Measurements from ENCODE around the gene AKAP11.

Gene AKAP11

DNA sequence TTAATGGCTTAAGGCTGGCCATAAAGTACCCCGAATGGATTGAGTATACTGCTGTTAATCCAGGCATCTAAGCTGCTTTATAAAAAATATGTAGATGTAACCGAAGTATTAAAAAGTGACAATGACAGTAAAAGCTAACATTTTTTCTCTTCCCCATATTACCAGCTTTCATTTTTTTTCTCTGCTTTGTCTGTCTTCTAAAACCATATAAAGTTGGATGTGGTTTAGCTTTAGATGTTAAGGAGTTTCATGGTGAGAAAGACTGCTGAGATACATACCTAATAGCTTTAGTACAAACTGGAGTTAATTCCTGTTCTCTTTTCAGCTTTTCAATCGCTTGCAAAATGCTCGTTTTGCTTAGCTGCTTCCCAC lies 838 bp downstream of the AKAP11 start:
- no peak for DNase-seq

DNA sequence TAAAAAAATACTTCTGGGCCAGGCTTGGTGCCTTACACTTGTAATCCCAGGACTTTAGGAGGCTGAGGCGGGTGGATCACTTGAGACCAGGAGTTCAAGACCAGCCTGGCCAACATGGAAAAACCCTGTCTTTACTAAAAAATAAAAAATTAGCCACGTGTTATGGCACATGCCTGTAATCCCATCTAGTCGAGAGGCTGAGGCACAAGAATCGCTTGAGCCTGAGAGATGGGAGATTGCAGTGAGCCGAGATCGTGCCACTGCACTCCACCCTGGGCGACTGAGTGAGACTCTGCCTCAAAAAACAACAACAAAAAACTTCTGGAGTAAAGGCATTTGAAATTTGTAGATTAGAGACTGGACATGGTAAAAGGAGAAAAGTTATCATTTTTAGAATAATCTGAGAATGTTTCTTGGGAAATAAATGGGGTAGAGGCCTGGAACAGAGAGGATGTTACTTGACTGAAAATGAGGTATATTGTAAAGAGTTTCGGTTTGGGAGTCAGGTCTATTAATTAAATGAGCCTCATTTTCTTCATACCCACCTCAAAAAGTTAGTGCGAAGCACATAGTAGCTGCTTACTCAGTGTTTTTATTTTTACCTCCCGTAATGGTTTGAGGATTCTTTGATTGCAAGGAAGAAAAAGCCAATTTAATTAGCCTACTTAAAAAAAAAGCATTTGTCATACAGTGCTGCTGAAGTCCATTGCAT lies 2.6 kb downstream of the AKAP11 start:
- no peak for DNase-seq

DNA sequence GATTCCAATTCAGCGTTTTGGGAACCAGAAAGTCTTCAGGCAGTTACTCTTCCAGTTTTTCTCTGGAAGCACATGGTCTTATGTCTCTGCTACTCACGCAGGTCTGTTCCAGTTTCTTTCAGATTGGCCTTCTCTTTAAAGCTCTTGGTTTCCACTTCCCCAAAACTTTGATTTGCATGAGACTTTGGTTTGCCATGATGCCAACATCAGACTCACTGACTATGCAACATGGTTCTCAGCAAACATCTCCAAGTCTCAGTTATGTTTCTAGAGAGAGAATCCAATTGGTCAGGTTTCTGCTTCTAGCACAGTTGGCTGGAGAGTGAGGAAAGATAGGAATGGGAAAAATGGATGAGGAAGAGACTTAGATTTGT lies 3.1 kb downstream of the AKAP11 start:
- DNase-seq, result no peak

DNA sequence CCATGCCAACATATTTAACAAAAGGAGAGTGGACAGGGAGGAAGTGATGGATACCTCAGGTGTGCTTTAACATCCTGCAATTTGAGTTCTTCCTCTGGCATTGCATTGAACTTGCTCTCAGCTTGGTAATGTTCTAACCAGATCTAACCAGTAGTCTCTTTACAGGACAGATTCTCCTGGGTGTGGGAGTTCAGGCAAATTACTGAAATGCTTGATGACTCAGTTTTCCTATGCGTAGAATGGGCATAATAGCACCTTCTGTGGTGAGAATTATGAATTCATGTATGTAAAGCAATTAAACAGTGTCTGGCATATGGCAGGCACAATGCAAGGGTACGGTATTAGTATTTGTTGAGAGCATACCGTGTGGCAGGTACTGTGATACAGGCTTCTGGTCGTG lies 3.6 kb downstream of the AKAP11 start:
- no peak for DNase-seq

DNA sequence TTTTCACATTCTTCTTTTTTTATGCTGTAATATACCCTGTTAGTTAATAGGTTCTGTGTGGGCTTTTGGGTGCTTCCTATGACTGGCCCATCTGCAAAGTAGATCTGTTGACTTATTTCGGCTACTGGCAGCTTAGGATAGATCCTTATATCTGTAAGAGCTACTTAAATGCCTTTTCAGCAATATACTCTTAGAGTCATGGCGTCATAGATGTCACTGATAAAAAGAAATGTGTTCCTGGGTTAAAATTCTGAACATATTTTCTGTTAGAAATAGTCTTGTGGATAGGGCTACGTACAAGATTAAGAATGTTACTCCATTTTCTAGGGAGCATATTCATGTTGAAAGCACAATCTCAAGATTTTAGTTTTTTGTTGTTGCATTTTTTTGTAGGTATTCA lies 4.7 kb downstream of the AKAP11 start:
- DNase-seq, result no peak

DNA sequence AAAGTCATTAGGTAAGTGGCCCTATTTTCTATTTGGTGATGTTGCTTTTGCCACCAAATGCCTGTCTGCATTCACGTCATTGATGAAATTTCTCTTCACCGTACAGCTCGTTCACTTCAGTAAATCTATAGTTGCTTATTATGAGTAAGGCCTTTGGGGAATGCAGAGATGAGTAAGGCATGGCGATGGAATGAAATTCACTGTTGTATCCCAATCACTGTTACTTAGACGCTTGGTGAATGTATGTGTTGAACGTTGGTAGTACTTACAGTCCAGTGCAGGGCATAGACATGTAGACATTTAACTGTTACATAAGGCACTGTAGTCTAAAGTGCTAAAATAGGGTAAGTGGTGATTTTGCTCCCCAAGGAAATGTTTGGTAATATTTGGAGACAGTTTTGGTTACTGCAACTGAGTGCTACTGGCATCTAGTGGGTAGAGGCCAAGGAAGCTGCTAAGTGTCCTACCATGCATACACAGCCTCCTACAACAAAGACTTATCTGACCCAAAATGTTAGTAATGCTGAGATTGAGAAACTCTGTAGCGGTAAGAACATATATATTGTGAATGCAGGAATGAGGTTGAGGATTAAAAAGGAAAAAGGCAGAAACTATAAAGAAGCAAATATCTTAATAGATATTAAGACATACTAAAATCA lies 5.8 kb downstream of the AKAP11 start:
- no peak for DNase-seq

DNA sequence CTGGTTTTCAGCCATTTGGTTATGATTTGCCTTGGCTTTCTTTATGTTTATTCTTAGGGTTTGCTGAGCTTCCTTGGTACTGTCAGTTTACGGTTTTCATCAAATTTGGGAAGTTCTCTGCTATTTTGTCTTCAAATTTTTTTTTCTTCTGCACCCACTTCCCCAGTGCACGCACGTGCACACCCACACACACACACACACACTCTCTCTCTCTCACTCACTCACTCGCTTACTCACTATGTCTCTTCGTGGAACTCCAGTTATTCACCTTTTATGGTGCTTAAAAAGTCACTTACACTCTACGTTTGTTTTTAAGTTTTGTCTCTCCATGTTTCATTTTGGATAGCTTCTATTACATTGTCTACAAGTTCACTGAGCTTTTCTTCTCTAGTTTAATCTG lies 7.1 kb downstream of the AKAP11 start:
- DNase-seq, result no peak

DNA sequence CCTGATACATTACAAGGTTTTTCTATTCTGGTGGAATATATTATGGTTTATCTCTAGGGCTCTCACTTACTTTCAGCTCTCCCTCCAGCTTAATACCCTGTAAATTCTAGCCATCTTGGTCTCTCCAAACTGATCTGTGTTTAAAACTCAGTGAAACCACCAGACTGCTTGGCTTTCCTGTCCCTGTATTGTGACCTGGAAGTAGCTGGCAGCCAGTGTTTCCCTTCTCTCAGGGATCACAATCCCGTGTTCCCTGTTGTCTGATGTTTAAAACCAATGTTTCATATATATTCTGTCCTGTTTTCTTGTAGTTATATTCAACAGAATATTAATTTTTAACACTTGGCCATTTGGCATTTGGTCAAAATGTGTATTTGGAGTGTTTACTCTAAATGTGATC lies 8.0 kb downstream of the AKAP11 start:
- DNase-seq, result no peak

DNA sequence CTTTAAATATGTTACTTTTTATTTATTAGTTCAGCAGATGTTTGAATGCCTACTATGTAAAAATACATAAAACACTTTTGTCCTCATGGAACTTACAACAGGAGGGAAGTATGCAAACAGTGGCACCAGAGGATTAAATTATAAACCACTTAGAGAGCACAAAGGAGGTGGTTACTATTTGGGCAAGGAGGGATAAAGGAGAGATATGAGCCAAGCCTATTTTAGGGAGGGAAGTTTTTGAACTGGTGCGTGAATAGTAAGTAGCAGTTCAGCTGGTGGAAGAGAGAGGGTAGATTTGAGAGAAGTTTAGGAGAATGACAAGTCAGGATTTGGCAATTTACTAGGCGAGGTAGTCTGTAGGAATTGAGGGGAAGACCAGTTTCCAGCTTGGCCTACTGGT lies 8.6 kb downstream of the AKAP11 start:
- DNase-seq, result no peak

DNA sequence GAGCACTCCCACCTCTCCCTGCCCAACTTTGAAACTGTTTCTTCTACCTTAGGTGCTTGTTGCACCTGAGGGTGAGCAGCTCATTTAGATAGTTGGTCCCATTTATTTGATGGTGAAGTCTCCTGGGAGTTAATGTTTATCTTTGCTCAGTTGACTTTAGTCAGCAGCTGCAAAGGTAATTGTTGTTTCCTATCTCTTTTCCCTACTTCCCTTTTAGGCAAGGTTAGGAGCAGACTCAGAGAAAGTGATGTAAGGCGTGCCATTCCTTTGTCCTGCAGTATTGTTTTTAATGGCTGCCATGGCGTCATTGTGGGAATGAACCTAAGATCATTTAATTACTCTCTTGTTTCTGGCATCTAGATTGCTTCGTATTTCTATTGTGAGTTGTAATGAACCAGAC lies 11.6 kb downstream of the AKAP11 start:
- DNase-seq, result no peak

DNA sequence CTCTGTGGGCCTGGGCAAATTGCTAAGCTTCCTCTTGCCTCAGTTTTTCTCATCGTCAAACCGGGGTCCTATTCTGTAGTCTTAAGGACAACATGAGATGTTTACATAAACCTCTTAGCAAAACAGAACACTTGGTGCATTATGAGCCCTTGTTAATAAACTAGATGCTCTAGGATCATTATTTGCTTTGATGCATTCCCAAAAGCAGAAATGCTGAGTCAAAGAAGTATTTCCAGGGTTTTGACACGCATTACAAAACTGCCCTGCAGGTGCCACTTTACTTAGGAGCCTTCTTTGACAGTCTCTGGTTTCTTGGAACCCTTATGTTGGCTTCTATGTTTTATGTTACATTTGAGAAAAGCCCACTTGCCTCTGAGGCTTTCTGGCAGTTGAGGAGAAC lies 12.1 kb downstream of the AKAP11 start:
- DNase-seq, result no peak

DNA sequence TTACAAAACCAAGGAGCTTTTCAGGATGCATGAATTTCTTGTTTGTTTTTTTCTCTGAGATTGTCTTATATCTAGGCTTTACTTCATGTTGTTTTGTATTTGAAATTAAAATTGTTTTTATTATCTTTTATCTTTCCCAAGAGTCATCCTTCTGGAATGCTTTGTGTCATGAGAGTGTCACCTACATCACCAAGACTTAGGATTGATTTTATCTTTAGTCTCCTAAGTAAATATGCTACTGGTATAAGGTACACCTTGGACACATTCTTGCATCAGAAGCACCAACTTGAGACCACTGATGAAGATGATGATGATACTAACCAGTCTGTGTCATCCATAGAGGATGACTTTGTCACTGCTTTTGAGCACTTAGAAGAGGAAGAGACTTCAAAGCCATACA lies 26.4 kb downstream of the AKAP11 start:
- DNase-seq, result no peak

DNA sequence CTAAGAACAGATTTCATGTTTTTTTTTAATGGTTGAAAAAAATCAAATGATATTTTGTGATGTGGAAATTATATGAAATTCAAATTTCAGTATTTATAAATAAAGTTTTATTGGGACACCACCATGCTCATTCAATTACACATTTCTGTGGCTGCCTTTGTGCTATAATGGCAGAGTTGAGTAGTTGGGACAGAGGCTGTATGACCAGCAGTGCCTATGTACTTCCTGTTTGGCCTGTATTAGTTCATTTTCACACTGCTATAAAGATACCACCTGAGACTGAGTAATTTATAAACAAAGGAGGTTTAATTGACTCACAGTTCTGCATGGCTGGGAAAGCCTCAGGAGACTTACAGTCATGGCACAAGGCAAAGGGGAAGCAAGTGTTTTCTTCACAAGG lies 33.6 kb downstream of the AKAP11 start:
- no peak for DNase-seq

DNA sequence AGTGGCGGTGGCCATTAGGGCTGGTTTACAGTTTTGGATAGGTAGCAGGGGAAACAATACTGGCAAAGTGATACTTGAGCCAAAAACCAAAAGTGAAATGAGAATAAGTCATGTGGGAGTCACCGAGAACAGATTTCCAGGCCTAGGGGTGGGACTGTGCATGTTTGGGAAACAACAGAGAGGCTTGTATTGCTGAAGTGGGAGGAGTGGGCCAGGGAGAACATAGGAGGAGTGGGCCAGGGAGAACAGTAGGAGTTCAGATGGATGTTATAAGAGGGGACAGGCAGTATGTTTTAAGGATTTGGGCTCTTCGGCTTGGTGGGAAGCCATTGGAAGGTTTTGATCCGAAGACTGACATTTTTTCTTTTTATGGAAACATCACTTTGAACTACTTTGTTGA lies 35.5 kb downstream of the AKAP11 start:
- DNase-seq, result no peak

DNA sequence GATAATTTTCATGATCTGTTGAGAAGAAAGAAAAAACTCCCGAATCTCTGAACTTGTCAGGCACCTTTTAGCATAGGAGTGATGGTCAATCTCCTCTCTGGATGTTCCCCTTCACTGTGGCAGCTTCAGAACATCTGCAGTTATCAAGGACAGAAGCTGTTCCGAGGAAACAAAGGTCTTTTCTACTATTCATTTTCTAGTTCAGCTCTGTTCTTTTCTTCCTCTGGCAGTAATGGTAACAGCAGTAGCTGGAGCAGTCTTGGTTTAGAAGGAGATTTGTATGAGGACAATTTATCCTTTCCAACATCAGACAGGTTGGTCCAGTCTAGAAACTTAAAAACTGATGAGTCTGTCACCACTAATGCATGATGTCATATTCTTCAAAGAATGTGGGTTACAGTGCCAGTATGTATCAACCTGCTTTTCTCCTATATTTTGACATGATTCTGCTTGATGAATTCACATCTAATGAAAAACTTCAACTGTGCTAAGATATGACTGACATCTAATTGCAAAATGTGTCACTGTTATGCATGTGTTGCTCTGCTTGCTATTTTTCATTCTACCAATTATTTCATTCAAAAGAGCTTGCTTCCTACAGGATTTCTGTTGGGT lies 41.0 kb downstream of the AKAP11 start:
- no peak for DNase-seq

DNA sequence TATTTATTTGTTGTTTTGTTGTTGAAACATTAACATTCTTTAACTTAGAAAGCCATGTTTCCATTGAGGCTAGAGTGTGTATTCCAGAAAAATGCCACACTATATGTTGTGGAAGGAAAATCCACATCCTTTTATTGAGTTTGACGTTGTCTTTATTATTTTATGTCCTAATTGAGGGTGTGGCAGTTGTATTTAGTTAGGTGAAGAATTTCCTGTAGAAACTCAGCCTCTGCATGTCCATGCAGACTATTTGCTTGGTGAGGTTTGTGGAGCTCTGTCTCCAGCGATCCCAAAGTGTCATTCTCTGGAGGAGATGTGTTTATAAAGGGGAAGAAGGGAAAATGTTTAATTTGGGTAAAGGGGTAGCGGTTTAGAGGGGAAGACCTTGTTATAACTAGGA lies 46.6 kb downstream of the AKAP11 start:
- DNase-seq, result no peak

DNA sequence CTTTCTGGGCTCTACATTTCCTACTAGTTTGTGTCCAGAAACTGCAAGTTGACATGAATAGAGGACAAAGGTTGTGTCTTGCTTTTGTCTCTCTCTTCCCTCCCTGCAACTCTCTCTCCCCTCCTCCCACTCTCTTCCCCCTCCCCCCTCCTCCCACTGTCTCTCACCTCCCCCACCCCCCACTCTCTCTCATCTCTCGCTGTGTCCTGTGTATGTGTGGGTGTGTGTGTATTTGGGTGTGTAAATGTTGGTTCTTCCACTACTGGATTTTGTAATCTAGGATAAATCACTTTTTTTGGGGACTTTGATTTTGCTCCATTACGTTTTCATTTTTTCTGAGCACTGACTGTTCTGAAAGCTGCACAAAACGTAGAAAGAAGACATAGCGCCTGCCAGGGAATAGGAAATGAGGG lies 48.4 kb downstream of the AKAP11 start:
- no peak for DNase-seq

DNA sequence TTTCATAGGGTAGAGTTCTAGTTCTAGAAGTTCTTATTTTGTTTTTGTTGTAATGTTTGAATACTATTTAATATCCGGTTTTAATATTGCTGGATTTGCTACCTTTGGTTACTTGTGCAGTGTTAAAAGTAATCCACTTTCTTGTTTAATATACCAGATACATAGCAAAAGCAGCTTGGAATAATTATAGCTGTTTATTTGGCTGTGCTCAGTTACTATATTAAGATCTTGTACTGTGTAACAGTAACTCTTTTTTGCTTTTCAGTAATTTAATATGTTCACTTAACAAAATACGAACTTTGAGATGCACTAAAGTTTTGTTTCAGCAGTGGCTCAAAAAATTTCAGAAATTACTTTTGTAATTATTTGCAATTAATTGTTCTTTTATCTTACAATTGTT lies 50.9 kb downstream of the AKAP11 start:
- DNase-seq, result no peak

DNA sequence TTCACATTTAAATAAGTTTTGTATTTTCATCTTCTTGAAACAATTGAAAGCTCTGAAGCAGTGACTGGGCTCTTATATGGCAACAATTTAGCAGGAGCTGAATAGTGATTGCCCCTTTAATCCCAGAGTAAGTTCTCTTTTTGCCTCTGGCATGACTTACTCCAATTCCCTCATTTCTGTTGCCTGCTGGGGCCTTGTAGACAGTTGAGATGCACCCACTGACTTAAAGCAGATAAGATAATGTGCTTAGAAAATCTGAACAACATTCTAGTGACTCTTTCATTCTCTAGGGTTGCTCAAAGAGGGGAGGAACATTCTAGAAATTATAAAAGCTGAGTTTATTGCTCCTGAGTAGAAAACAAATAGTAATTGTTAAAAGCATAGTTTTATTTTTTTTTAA lies 52.8 kb downstream of the AKAP11 start:
- DNase-seq, result no peak

DNA sequence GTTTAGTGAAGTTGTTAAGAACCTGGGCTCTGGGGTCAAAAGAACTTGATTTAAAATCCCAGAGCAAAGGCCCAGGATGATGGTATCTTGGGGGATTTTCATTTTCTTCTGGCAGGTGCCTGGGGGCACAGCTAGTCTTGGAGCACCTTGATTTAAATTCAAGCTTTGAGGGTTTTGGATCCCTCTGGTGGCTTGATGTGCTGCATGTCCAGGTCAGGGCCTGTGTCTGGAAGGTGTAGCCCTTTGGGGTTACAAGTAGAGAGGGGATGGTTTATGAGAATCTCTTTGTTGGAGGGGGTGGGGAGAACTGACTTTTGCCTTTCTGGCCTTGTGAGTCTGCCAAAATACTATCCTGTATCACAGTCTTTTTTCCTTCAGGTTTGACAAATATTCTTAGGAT lies 55.8 kb downstream of the AKAP11 start:
- no peak for DNase-seq

DNA sequence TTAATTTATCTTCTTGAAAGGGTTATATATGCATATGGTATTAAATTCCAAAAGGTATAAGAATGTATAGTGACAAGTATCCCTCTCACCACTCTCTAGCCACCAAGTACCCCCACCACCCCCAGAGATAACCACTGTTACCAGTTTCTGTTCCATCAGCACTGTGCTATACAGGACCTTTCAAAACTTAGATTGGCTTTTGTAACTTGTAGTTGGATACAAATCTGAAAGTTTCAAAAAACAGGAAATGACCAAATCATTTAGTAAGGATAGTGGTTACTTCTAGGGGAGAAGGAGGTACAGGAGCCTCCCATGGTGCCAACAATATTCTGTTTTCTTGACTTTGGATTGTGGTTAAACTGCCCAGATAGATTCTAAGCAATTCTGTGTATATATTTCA lies 56.7 kb downstream of the AKAP11 start:
- peak; percentile 24 for DNase-seq

DNA sequence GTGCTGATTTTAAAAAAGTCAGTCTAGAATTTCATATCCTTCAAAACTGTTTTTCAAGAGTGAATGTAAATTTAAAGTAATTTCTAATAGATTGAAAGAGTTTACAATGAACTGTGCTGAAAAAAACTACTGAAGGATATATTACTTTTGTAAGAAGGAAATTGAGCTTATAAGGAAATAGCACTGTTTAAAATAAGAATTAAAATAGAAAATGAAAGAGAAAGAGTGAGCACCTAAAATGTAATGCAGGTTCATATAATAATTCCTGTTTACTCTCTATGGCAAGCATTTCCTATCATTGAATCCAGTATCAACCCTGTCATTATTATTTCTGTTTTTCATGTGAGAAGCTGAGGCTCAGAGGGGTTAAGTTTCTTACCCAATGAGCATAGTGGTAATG lies 57.3 kb downstream of the AKAP11 start:
- no peak for DNase-seq

DNA sequence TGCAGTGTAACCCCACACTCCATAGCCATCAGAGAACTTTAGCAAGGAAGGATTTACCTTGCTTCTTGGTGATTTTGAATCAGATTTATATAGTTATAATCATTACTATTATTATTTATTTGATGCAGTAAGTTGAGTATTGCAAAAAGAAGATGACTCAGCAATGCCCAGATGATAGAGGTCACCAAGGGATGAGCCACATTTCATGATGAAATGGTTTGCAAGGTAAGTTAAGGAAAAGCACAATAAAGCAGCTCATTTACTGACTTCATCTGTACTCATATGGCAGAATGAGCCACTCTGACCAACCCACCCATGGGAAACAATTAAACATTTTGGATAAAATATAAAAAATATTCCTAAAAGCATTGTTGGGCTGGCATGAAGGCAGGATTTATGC lies 59.1 kb downstream of the AKAP11 start:
- DNase-seq, result no peak

DNA sequence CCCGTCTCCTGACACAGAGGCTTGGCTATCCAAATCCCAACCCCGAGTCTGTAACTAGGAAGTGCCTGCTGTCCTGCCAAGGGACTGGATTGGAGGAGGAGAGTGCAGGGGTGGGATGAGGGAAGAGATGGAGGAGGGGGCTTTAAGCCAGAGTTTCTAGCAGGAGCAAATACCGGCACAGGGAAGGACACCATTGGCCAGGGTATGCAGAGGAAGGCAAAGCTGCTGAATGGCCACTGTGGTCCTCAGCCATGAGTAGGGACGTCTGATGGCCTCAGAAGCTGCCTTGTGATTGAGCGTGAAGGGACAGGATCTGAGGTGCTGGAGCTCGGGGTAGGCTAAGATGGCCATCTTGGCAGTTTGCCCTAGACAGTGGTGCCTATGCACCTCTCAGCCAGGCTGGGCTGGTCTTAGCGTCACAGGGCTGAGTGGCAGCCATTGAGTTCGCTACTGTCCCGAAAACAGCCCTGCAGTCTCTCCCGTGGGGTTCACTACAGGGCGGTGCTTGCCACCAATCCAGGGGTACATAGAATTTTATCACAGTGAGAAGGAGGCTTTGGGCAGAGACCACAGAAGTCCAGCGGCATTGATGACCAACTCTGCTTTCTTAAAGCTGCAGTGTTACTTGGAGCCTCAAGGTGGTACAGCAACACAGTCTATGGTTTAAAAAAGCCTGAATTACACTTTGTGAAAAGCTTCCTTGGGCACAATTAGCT lies 61.8 kb downstream of the AKAP11 start:
- no peak for DNase-seq

Measured in NCI-H226 (cell line).